GM12878 (cell line): ENCODE measurements around the gene ARHGEF3. TPM values are rescaled to one million over a fixed set of nuclear protein-coding genes. Genes with fewer than 3 reads are reported as not detected.

Experiments
- ATAC-seq: fragments of 200-7000 bp; cut with Tn5 transposase; 3 replicates; pipeline ENCODE4 v1.9.1; 2020; ENCODE audit warnings: mild to moderate bottlenecking, moderate library complexity
- BruUV-seq: library from RNA; stranded (reverse); fragments of 400-500 nt; replicated peaks from 2 replicates; lab custom pipeline; 2021; lab: Mats Ljungman, UMichigan
- CTCF ChIA-PET: fragments of 300-600 bp; sonication (Branson Sonifier 250); formaldehyde crosslinking; extraction: SDS; loops from one replicate; lab custom pipeline; 2021; ENCODE audit warnings: inconsistent platforms; lab: Yijun Ruan, JAX
- POLR2A ChIA-PET: fragments of 350-600 bp; formaldehyde crosslinking; extraction: SDS; loops from one replicate; lab custom pipeline; 2021; ENCODE audit warnings: inconsistent platforms; lab: Charles Lee
- RAD21 ChIA-PET: fragments of 300-600 bp; sonication (Branson Sonifier 250); formaldehyde crosslinking; loops from one replicate; lab custom pipeline; 2023; ENCODE audit warnings: antibody characterized with exemption; ENCODE audit not compliant: unreplicated experiment; lab: Charles Lee
- SMC1A ChIA-PET: fragments of 300-600 bp; sonication (Branson Sonifier 250); formaldehyde crosslinking; loops from one replicate; lab custom pipeline; 2023; ENCODE audit not compliant: unreplicated experiment, uncharacterized antibody; lab: Charles Lee
- DNase-seq: peaks from one replicate; pipeline ENCODE4 v3.0.0-alpha.2; 2011; ENCODE audit warnings: low read depth, low spot score
- FAIRE-seq: peaks from 3 replicates; lab custom pipeline; 2011; peaks lifted over from hg19 to GRCh38; lab: Jason Lieb, UNC
- H2AFZ ChIP-seq: 2 replicates; pipeline ENCODE4 v1.6.0; 2011; ENCODE audit warnings: low read depth, low read length, control low read depth; ENCODE audit not compliant: control insufficient read depth
- H3K27ac ChIP-seq: 2 replicates; pipeline ENCODE4 v1.5.1; 2011; ENCODE audit warnings: control low read depth; ENCODE audit not compliant: control insufficient read depth, insufficient read depth
- H3K27me3 ChIP-seq, 2 experiments: replicated peaks in 1 of 2; 2 replicates each; pipeline versions ENCODE4 v1.6.0 to v1.6.1; 2011; ENCODE audit warnings: low read length in 1 of 2; ENCODE audit not compliant: control insufficient read depth in 2 of 2, insufficient read depth in 2 of 2
- H3K36me3 ChIP-seq, 2 experiments: 2 replicates each; pipeline ENCODE4 v1.5.1; 2011; ENCODE audit warnings: low read length in 1 of 2; ENCODE audit not compliant: control insufficient read depth in 2 of 2, insufficient read depth in 2 of 2
- H3K4me1 ChIP-seq: 2 replicates; pipeline ENCODE4 v1.6.1; 2011; ENCODE audit warnings: mild to moderate bottlenecking, low read length, moderate library complexity, mixed read lengths; ENCODE audit not compliant: control insufficient read depth, insufficient read depth
- H3K4me2 ChIP-seq: 2 replicates; pipeline ENCODE4 v1.6.0; 2011; ENCODE audit warnings: control low read depth; ENCODE audit not compliant: control insufficient read depth, insufficient read depth
- H3K4me3 ChIP-seq: fragments of 200-600 bp; sonication (generic); 2 replicates; pipeline ENCODE4 v1.5.1; 2016
- H3K79me2 ChIP-seq: 2 replicates; pipeline ENCODE4 v1.6.0; 2011; ENCODE audit warnings: low read length; ENCODE audit not compliant: control insufficient read depth, insufficient read depth
- H3K9ac ChIP-seq: 2 replicates; pipeline ENCODE4 v1.8.0; 2011; ENCODE audit warnings: low read length, control low read depth, mixed read lengths; ENCODE audit not compliant: control insufficient read depth, insufficient read depth
- H3K9me3 ChIP-seq: replicated peaks from 3 replicates; pipeline ENCODE4 v1.5.1; 2011; ENCODE audit warnings: mild to moderate bottlenecking, low read length; ENCODE audit not compliant: control insufficient read depth, insufficient read depth
- H4K20me1 ChIP-seq: 2 replicates; pipeline ENCODE4 v1.6.0; 2011; ENCODE audit not compliant: control insufficient read depth, insufficient read depth
- CBFB ChIP-seq: IDR thresholded peaks from 2 replicates; pipeline ENCODE4 v1.6.1; 2016; ENCODE audit warnings: antibody characterized with exemption, low read depth
- GATAD2B ChIP-seq: fragments of 450-650 bp; conservative IDR thresholded peaks from 2 replicates; pipeline ENCODE4 v1.6.1; 2017; ENCODE audit warnings: low read depth, mild to moderate bottlenecking, moderate library complexity
- HDGF ChIP-seq: fragments of 450-650 bp; IDR thresholded peaks from 2 replicates; pipeline ENCODE4 v1.6.1; 2016; ENCODE audit warnings: antibody characterized with exemption
- IKZF1 ChIP-seq: fragments of 450-650 bp; conservative IDR thresholded peaks from 2 replicates; pipeline ENCODE4 v1.6.1; 2017; ENCODE audit warnings: antibody characterized with exemption, mild to moderate bottlenecking
- LARP7 ChIP-seq: fragments of 450-650 bp; IDR thresholded peaks from 2 replicates; pipeline ENCODE4 v1.6.1; 2017; ENCODE audit warnings: mild to moderate bottlenecking
- NBN ChIP-seq: fragments of 450-650 bp; IDR thresholded peaks from 2 replicates; pipeline ENCODE4 v1.6.1; 2016
- NR2F1 ChIP-seq: fragments of 450-650 bp; conservative IDR thresholded peaks from 2 replicates; pipeline ENCODE4 v1.6.1; 2017; ENCODE audit warnings: mild to moderate bottlenecking
- SMC3 ChIP-seq: IDR thresholded peaks from 2 replicates; pipeline ENCODE4 v1.6.1; 2011; ENCODE audit warnings: low read length, improper control_type of control experiment, borderline replicate concordance
- ZSCAN29 ChIP-seq: fragments of 450-650 bp; IDR thresholded peaks from 2 replicates; pipeline ENCODE4 v1.6.1; 2017; ENCODE audit warnings: mild to moderate bottlenecking, moderate library complexity
- WGBS: methylation state at CpG from one replicate; pipeline ENCODE4 v1.1.6; 2016; ENCODE audit warnings: low lambda C conversion rate; ENCODE audit not compliant: insufficient replicate concordance, insufficient coverage; ENCODE audit errors: missing lambda C conversion rate; 5-methylcytosine and 5-hydroxymethylcytosine counted together
- in situ Hi-C: fragments of 300-500 bp; cut with MboI; formaldehyde crosslinking; loops from 9 replicates; pipeline ENCODE4 v1.14.3; 2018; ENCODE audit warnings: mixed read lengths
- intact Hi-C: fragments of 100-400 bp; cut with micrococcal nuclease; formaldehyde crosslinking; loops from one replicate; pipeline ENCODE4 v1.14.2; 2022; ENCODE audit not compliant: unreplicated experiment
- polyA plus RNA-seq, 11 experiments: library from polyadenylated mRNA; depleted of rRNA in 4 of 11; unstranded in 6 of 11; stranded (reverse) in 5 of 11; fragments of >200 nt; fragmentation: Nextera tagmentation in 4 of 11; fragmentation: Illumina TruSeq in 1 of 11; extraction: Ambion mirVana in 4 of 11; extraction: Trizol in 1 of 11; gene quantifications; 1 replicate in 1 of 11; 2 replicates in 10 of 11; pipeline versions ENCODE4 v1.2.1 to v1.2.3, GENCODE V29; 2011 to 2016; ENCODE audit warnings: inconsistent platforms in 2 of 11, missing spikeins in 2 of 11, low read depth in 1 of 11
- total RNA-seq, 4 experiments: library from RNA; depleted of rRNA in 3 of 4; stranded (reverse); fragments of >200 nt in 3 of 4; fragmentation: Illumina TruSeq in 1 of 4; extraction: Trizol in 1 of 4; gene quantifications; 2 replicates each; pipeline versions ENCODE4 v1.2.1 to v1.2.3, GENCODE V29; 2013 to 2021
- TF ChIP-seq, protein P1 (sequence below): fragments of 450-650 bp; IDR thresholded peaks from 2 replicates; pipeline ENCODE4 v1.6.1; 2016; ENCODE audit warnings: mild to moderate bottlenecking
- TF ChIP-seq, protein P2 (sequence below): fragments of 150-350 bp; IDR thresholded peaks from 2 replicates; pipeline ENCODE4 v1.6.1; 2016; ENCODE audit warnings: low read depth, low read length

The ARHGEF3 gene
- total and polyA plus RNA-seq, 10 of the 15 experiments (the other 5 are each of a cell fraction or from before 2014, with no cell fraction given): 21.8 to 78.7 (median 56.2) TPM

DNA sequence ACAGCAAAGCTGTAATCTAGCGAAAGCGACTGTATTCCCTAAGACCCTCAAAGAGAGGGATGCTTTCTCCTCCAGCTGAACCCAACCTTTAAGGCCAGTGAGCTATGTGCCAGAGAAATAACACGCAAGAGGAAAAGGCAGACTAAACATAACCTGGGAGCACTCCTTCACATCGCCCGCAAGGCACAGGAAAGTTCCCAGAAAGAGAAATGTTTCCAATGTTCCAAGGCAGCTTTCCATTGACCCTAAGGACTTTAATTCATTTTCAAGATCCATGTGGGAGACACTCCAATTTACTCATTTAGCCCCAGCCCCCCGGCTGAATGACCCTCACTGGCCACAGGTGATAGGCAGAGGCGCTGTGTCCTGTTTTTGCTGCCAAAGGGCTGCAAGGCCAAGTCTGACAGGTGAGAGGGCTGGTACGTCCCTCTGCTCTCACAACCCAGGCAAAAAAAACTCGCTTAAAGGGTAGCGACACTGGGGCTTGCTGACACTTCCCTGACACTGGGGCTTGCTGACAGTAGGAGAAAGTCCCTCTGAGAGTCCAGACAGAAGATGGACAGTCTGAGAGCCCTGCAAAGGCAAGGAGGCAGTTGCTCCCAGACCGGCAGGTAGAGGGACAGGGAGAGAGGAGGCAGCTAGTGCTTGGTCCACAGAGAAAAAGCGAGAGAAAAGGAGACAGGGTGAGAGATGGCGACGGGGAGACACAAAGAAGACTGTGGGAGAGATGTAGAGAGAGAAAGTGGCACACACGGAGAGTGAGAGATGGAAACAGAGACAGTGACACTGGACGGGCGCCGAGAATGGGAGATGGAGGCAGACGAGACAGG, 702 bp downstream of the ARHGEF3 start:
- peaks cover 9% of the 10 kb centered on the region for H3K4me1 ChIP-seq
- peak overlapping the region; percentile 71 for H3K4me3 ChIP-seq
- POLR2A ChIA-PET: interaction anchor here (0.6 to 7.5 kb wide), 22 partner anchors 11 to 119 kb away, joined by 3 to 100 read pairs (median 6); partner anchors contain the start of gene TASOR
- 32% methylated on average over 19 of the region's 19 CpGs for WGBS
- in situ Hi-C loops (no loop called here), intact Hi-C loops (loop anchor here (1.0 to 10.0 kb wide), 3 partner anchors 46 to 274 kb away; no protein-coding TSS in a partner anchor)
- FAIRE-seq (no peak), ATAC-seq (peak; percentile 25), DNase-seq (no peak)
- H4K20me1 ChIP-seq: no peaks in the 10 kb centered on the region
- TF ChIP-seq, protein P1, sequence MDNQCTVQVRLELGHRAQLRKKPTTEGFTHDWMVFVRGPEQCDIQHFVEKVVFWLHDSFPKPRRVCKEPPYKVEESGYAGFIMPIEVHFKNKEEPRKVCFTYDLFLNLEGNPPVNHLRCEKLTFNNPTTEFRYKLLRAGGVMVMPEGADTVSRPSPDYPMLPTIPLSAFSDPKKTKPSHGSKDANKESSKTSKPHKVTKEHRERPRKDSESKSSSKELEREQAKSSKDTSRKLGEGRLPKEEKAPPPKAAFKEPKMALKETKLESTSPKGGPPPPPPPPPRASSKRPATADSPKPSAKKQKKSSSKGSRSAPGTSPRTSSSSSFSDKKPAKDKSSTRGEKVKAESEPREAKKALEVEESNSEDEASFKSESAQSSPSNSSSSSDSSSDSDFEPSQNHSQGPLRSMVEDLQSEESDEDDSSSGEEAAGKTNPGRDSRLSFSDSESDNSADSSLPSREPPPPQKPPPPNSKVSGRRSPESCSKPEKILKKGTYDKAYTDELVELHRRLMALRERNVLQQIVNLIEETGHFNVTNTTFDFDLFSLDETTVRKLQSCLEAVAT: peak; percentile 14; the same call in 1 of the 2 replicates
- TF ChIP-seq CBFB (peak; percentile 63; the same call in 1 of the 2 replicates), HDGF (peak; percentile 86; the same call in 1 of the 2 replicates), SMC3 (peak; percentile 14; the same call in 1 of the 2 replicates), IKZF1 (peak; percentile 36; the same call in 1 of the 2 replicates), GATAD2B (peak; percentile 63; the same call in 1 of the 2 replicates), ZSCAN29 (no peak), LARP7 (0 out of 2 replicates have a peak, but pooled peaks have one; percentile 39), NR2F1 (no peak), NBN (peak; percentile 27; the same call in 1 of the 2 replicates)
- TF ChIP-seq, protein P2, sequence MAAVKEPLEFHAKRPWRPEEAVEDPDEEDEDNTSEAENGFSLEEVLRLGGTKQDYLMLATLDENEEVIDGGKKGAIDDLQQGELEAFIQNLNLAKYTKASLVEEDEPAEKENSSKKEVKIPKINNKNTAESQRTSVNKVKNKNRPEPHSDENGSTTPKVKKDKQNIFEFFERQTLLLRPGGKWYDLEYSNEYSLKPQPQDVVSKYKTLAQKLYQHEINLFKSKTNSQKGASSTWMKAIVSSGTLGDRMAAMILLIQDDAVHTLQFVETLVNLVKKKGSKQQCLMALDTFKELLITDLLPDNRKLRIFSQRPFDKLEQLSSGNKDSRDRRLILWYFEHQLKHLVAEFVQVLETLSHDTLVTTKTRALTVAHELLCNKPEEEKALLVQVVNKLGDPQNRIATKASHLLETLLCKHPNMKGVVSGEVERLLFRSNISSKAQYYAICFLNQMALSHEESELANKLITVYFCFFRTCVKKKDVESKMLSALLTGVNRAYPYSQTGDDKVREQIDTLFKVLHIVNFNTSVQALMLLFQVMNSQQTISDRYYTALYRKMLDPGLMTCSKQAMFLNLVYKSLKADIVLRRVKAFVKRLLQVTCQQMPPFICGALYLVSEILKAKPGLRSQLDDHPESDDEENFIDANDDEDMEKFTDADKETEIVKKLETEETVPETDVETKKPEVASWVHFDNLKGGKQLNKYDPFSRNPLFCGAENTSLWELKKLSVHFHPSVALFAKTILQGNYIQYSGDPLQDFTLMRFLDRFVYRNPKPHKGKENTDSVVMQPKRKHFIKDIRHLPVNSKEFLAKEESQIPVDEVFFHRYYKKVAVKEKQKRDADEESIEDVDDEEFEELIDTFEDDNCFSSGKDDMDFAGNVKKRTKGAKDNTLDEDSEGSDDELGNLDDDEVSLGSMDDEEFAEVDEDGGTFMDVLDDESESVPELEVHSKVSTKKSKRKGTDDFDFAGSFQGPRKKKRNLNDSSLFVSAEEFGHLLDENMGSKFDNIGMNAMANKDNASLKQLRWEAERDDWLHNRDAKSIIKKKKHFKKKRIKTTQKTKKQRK: no peak
- no peaks in the 10 kb centered on the region for H3K36me3 ChIP-seq
- H2AFZ ChIP-seq: peak overlapping the region; percentile 85
- no peaks in the 10 kb centered on the region for H3K9me3 ChIP-seq
- peaks cover 48% of the 10 kb centered on the region for H3K79me2 ChIP-seq
- peak overlapping the region; percentile 54 for H3K27ac ChIP-seq
- H3K27me3 ChIP-seq: no peaks in the 10 kb centered on the region
- RAD21 ChIA-PET: interaction anchor here (0.5 to 14.1 kb wide), 43 partner anchors 11 to 1273 kb away, joined by 3 to 388 read pairs (median 8); partner anchors contain the start of genes CCDC66 and TASOR
- CTCF ChIA-PET: interaction anchor here (0.6 to 10.8 kb wide), 44 partner anchors 12 to 981 kb away, joined by 3 to 429 read pairs (median 6); partner anchors contain the start of gene TASOR
- BruUV-seq: no TSS peak
- SMC1A ChIA-PET: interaction anchor here (0.6 to 11.9 kb wide), 36 partner anchors 11 to 300 kb away, joined by 3 to 411 read pairs (median 13); partner anchors contain the start of genes CCDC66 and TASOR
- peak overlapping the region; percentile 88 for H3K4me2 ChIP-seq
- H3K9ac ChIP-seq: peak overlapping the region; percentile 78
